GM19035 (cell line): ENCODE results near the gene SIX3.

ENCODE experiments used
- ATAC-seq: cut with Tn5 transposase; IDR thresholded peaks from one replicate; pipeline ENCODE4 v1.9.1; 2021; ENCODE audit not compliant: unreplicated experiment

The SIX3 gene

DNA sequence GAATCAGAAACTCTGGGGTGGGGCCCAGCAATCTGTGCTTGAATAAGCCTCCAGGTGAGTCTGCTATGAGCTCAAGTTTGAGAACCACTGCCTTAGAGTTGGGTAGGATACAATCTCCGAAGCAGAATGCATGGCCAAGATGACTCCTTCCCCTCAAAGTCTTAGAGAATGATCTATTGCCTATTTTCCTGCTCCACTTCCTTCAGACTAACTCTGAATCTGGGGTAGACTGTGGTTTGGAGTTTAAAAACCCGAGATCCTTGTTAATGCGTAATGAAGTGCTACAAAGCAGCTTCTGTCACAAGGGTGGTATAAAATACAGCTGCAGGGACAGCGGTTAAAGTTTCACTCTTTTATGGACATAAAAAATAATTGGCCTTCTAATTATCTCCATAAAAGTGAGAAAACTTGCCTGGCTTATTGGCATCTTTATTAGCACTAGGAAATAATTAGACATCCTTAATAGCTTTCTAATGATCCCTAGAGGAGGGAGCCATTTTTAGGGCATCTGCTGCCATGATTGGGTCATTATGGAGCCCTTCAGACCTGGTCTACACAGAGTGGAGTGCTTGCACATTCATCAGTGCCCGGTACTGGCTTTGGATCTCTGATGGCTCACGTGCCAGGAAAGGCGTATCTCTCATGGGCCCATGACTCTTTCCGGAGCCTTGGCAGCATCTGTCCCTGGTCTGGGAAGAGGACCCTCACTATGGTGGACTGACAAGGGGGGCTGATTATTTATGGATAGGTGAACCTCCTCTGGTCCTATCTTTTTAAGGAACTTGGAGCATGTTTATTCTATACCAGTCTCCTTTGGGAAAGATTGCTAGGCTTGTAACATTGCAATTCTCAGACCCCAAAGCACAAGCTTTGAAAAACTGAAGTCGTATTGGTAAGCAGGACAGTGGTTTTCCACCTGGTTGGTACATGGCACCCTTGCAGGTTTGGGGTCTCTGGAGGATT is 39.5 kb downstream of the SIX3 start:
- no peak for ATAC-seq

DNA sequence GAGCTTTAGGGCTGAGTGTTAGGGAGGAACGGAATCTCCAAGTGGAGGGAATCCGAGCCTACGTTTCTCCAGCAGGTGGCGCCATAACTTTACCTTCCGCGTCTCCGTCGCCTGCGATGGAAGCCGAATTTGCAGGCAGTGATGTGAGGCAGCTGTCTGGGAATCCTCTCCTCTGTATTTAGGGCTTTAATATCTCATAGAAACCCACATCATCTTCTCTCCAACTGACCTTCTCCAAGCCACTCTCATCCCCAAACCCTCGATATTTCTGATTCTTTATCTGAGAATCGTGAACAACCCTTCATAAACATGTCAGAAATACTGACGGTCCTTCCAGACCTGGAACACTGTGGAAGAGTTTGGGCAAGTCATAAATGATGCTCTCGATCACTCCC is 40.2 kb downstream of the SIX3 start:
- ATAC-seq: no peak

DNA sequence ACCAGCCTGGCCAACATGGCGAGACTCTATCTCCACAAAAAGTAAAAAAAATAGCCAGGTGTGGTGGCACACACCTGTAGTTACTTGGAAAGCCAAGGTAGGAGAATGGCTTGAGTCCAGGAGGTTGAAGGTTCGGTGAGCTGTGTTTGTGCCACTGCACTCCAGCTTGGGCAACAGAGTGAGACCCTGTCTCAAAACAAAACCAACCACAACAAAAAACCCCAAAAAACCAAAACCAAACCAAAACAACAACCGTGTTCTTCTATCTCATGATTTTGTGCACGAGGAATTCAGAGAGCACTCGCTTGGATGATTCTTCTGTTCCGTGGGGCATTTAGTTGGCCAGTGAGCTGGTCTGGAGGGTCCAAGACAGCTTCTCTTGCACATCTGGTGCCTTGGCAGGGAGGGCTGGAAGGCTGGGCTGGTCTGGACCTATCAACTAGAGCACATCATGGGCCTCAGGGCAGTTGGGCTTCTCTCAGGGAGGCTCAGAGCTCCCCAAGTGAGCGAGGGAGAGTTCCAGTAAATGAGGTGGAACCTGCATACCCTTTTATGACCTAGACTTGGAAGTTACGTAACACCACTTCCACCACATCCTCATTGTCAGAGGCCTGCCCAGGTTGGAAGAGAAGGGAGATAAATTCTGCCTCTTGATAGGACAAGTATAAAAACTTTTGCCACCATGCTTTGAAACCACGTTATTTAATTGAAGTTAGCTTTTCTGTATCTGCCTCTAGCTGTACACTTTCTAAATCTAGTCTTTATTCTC is 42.5 kb downstream of the SIX3 start:
- no peak for ATAC-seq

DNA sequence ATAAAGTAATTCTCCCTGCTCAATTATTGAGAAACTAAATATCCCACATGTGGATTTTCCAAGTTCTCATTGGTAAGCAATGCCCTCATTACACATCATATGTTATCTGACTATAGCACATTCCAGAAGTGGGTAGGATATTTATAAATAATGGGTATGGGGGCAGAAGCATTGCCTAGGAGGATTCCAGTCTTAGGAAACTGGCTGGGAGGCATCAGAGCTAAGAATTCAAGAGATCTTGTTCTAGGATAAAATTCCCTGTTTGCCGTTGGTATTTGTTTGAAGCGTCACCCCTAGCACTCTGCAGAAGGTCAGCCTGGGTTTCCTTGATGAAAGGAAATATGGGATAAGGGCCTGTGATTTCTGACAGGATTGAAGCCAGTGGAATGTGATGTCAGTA is 47.7 kb downstream of the SIX3 start:
- ATAC-seq: no peak

DNA sequence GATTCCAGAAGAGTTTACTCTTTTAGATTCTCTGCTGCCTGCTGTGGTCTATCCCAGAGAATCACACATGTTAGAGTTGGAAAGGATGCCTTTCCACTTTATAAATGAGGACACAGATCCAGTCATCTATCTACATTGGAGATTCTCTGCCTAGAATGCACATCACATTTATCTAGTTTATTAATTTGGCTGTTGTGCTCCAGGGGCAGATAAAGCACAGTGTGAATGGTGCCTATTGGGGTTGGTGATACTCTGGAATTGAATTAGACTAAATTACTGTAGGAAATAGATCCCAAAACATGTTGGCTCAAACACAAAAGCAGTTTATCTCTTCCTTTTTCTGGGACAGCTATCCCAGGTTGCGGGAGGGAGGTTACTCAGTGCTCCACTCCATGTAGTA is 52.9 kb downstream of the SIX3 start:
- ATAC-seq: no peak
